Osteocyte (in vitro differentiated cells): ENCODE data around the gene ATP9A. TPM values are rescaled to one million over a fixed set of nuclear protein-coding genes. Genes with fewer than 3 reads are reported as not detected.

Source experiments
- DNase-seq: peaks from one replicate; pipeline ENCODE4 v3.0.0; 2021; ENCODE audit warnings: mixed read lengths; ENCODE audit not compliant: unreplicated experiment; ENCODE audit errors: extremely low spot score
- H3K27ac Mint-ChIP-seq: one replicate; pipeline ENCODE4 v1.8.0; 2021; ENCODE audit warnings: mild to moderate bottlenecking, mixed read lengths; ENCODE audit not compliant: unreplicated experiment
- H3K27me3 Mint-ChIP-seq: one replicate; pipeline ENCODE4 v1.8.0; 2021; ENCODE audit warnings: mixed read lengths; ENCODE audit not compliant: unreplicated experiment
- H3K36me3 Mint-ChIP-seq: one replicate; pipeline ENCODE4 v1.8.0; 2021; ENCODE audit warnings: mixed read lengths; ENCODE audit not compliant: unreplicated experiment
- H3K4me1 Mint-ChIP-seq: one replicate; pipeline ENCODE4 v1.8.0; 2021; ENCODE audit warnings: mixed read lengths; ENCODE audit not compliant: unreplicated experiment
- H3K4me3 Mint-ChIP-seq: one replicate; pipeline ENCODE4 v1.8.0; 2021; ENCODE audit warnings: mild to moderate bottlenecking, moderate library complexity, mixed read lengths; ENCODE audit not compliant: unreplicated experiment
- H3K9me3 Mint-ChIP-seq: one replicate; pipeline ENCODE4 v1.8.0; 2021; ENCODE audit warnings: mixed read lengths; ENCODE audit not compliant: unreplicated experiment
- CTCF ChIP-seq: fragments of 200-600 bp; sonication (generic); IDR thresholded peaks from 2 replicates; pipeline ENCODE4 v1.5.0; 2021; ENCODE audit warnings: antibody characterized with exemption, mild to moderate bottlenecking, moderate library complexity
- total RNA-seq: library from RNA; stranded (reverse); gene quantifications from 2 replicates; pipeline ENCODE4 v1.2.1, GENCODE V29; 2021

The ATP9A gene
- total RNA-seq, 1 donor from 2014 or later, result 58.4 TPM

GRCh38 chr20:51611625-51611890 lies 156.6 kb downstream of the ATP9A start:
- H3K36me3 Mint-ChIP-seq, result peaks cover 44% of the 10 kb centered on the region
- no peak overlapping the region for H3K4me3 Mint-ChIP-seq
- DNase-seq, result no peak
- H3K4me1 Mint-ChIP-seq, result no peaks in the 10 kb centered on the region
- H3K9me3 Mint-ChIP-seq, result no peaks in the 10 kb centered on the region
- no peak for TF ChIP-seq CTCF
- no peaks in the 10 kb centered on the region for H3K27me3 Mint-ChIP-seq
- no peak overlapping the region for H3K27ac Mint-ChIP-seq

- Mint-ChIP-seq H3K9me3 (no peaks in the 10 kb centered on the region), H3K4me3 (no peak overlapping the region), H3K27ac (no peak overlapping the region), H3K4me1 (no peaks in the 10 kb centered on the region), H3K36me3 (peaks cover 41% of the 10 kb centered on the region), H3K27me3 (no peaks in the 10 kb centered on the region)
- no peak for TF ChIP-seq CTCF
- DNase-seq, result no peak
Observed at GRCh38 chr20:51610761-51611624, 157.2 kb downstream of the ATP9A start.

- no peak for TF ChIP-seq CTCF
- H3K36me3 Mint-ChIP-seq, result peaks cover 40% of the 10 kb centered on the region
- DNase-seq, result no peak
- H3K4me1 Mint-ChIP-seq, result no peaks in the 10 kb centered on the region
- no peaks in the 10 kb centered on the region for H3K27me3 Mint-ChIP-seq
- no peak overlapping the region for H3K27ac Mint-ChIP-seq
- H3K4me3 Mint-ChIP-seq, result no peak overlapping the region
- no peaks in the 10 kb centered on the region for H3K9me3 Mint-ChIP-seq
Observed at GRCh38 chr20:51610111-51610510, 158.1 kb downstream of the ATP9A start.

- Mint-ChIP-seq H3K4me3 (no peak overlapping the region), H3K9me3 (no peaks in the 10 kb centered on the region), H3K36me3 (peaks cover 43% of the 10 kb centered on the region), H3K27ac (no peak overlapping the region), H3K4me1 (no peaks in the 10 kb centered on the region), H3K27me3 (no peaks in the 10 kb centered on the region)
- TF ChIP-seq CTCF, result no peak
- no peak for DNase-seq
Observed at GRCh38 chr20:51609251-51609650, 158.9 kb downstream of the ATP9A start.

- Mint-ChIP-seq H3K27me3 (no peaks in the 10 kb centered on the region), H3K4me3 (no peak overlapping the region), H3K9me3 (no peaks in the 10 kb centered on the region), H3K36me3 (peaks cover 45% of the 10 kb centered on the region), H3K27ac (no peak overlapping the region), H3K4me1 (no peaks in the 10 kb centered on the region)
- TF ChIP-seq CTCF, result no peak
- DNase-seq, result no peak
Observed at GRCh38 chr20:51608061-51608460, 160.1 kb downstream of the ATP9A start.
